Testis (tissue), 2 donors: ENCODE results near the gene PRPF38B.

Source experiments
- POLR2A ChIP-seq: fragments of 450-650 bp; IDR thresholded peaks from one replicate; pipeline ENCODE4 v1.6.1; 2017; ENCODE audit warnings: antibody characterized with exemption, mild to moderate bottlenecking, moderate library complexity
- TF ChIP-seq, protein P1 (sequence below), 3 experiments: fragments of 450-650 bp in 2 of 3; fragments of 200-600 bp in 1 of 3; sonication (generic) in 1 of 3; IDR thresholded peaks; one replicate each; pipeline ENCODE4 v1.5.1; 2016 to 2019; ENCODE audit warnings: antibody characterized with exemption in 3 of 3, mild to moderate bottlenecking in 2 of 3, moderate library complexity in 1 of 3

GRCh38 chr1:108664481-108664880 is 27.6 kb upstream of the PRPF38B start:
- TF ChIP-seq, protein P1, sequence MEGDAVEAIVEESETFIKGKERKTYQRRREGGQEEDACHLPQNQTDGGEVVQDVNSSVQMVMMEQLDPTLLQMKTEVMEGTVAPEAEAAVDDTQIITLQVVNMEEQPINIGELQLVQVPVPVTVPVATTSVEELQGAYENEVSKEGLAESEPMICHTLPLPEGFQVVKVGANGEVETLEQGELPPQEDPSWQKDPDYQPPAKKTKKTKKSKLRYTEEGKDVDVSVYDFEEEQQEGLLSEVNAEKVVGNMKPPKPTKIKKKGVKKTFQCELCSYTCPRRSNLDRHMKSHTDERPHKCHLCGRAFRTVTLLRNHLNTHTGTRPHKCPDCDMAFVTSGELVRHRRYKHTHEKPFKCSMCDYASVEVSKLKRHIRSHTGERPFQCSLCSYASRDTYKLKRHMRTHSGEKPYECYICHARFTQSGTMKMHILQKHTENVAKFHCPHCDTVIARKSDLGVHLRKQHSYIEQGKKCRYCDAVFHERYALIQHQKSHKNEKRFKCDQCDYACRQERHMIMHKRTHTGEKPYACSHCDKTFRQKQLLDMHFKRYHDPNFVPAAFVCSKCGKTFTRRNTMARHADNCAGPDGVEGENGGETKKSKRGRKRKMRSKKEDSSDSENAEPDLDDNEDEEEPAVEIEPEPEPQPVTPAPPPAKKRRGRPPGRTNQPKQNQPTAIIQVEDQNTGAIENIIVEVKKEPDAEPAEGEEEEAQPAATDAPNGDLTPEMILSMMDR (IDR thresholded peaks at IDR 0.05): no peak
- TF ChIP-seq POLR2A: no peak
